Activated T-cell treated with anti-CD3 and anti-CD28 coated beads for 24 hours (primary cell): Measurements from ENCODE around the gene PRDM4.
"Not testable (repeated sequence)": the region's sequence is repeated elsewhere in the genome, so short reads cannot be mapped to it uniquely, and the experiment has no call there.

Experiments used
- DNase-seq: peaks from one replicate; pipeline ENCODE4 v3.0.0-alpha.2; 2020; ENCODE audit warnings: low read depth

The PRDM4 gene

GRCh38 chr12:107767466-107767865, 6.5 kb upstream of the PRDM4 start:
- DNase-seq, result no peak

GRCh38 chr12:107765316-107765715, 4.4 kb upstream of the PRDM4 start:
- DNase-seq, result no peak

GRCh38 chr12:107764626-107765025, 3.7 kb upstream of the PRDM4 start:
- DNase-seq, result no peak

GRCh38 chr12:107762874-107763273, 1.9 kb upstream of the PRDM4 start:
- DNase-seq, result no peak

- no peak for DNase-seq
Observed at GRCh38 chr12:107761502-107761904, 566 bp upstream of the PRDM4 start.

GRCh38 chr12:107760207-107760808, 629 bp downstream of the PRDM4 start:
- peak; percentile 16 for DNase-seq

GRCh38 chr12:107759410-107759809, 1.5 kb downstream of the PRDM4 start:
- peak; percentile 17 for DNase-seq

- no peak for DNase-seq
Observed at GRCh38 chr12:107749083-107749482, 11.9 kb downstream of the PRDM4 start.

- DNase-seq, result no peak
Observed at GRCh38 chr12:107748472-107748871, 12.5 kb downstream of the PRDM4 start.

GRCh38 chr12:107736914-107737313, 24.0 kb downstream of the PRDM4 start:
- no peak for DNase-seq

- no peak for DNase-seq
Observed at GRCh38 chr12:107735763-107736162, 25.2 kb downstream of the PRDM4 start.

- DNase-seq, result no peak
Observed at GRCh38 chr12:107734139-107734538, 26.8 kb downstream of the PRDM4 start.

GRCh38 chr12:107732365-107732764, 28.6 kb downstream of the PRDM4 start:
- DNase-seq, result no peak

- DNase-seq, result no peak
Observed at GRCh38 chr12:107731366-107731765, 29.6 kb downstream of the PRDM4 start.

- DNase-seq, result no peak
Observed at GRCh38 chr12:107730618-107731341, 30.2 kb downstream of the PRDM4 start.

- not testable (repeated sequence) for DNase-seq
Observed at GRCh38 chr12:107727742-107728141, 33.2 kb downstream of the PRDM4 start.

- DNase-seq, result not testable (repeated sequence)
Observed at GRCh38 chr12:107727327-107727726, 33.6 kb downstream of the PRDM4 start.

GRCh38 chr12:107718606-107719005, 42.3 kb downstream of the PRDM4 start:
- no peak for DNase-seq

GRCh38 chr12:107715780-107716179, 45.2 kb downstream of the PRDM4 start:
- DNase-seq, result no peak

- DNase-seq, result not testable (repeated sequence)
Observed at GRCh38 chr12:107705522-107705921, 55.4 kb downstream of the PRDM4 start.

GRCh38 chr12:107704041-107704440, 56.9 kb downstream of the PRDM4 start:
- no peak for DNase-seq

GRCh38 chr12:107702106-107702505, 58.8 kb downstream of the PRDM4 start:
- DNase-seq, result no peak

GRCh38 chr12:107695772-107696171, 65.2 kb downstream of the PRDM4 start:
- DNase-seq, result not testable (repeated sequence)
